ENCODE data around the gene SMARCB1.

The SMARCB1 gene

GRCh38 chr22:23803001-23803819 is 16.4 kb downstream of the SMARCB1 start:
- no peak for DNase-seq (ENCODE audit: low read depth)

GRCh38 chr22:23804781-23805291 is 18.1 kb downstream of the SMARCB1 start:
- no peak for DNase-seq (ENCODE audit: low read depth)

DNA sequence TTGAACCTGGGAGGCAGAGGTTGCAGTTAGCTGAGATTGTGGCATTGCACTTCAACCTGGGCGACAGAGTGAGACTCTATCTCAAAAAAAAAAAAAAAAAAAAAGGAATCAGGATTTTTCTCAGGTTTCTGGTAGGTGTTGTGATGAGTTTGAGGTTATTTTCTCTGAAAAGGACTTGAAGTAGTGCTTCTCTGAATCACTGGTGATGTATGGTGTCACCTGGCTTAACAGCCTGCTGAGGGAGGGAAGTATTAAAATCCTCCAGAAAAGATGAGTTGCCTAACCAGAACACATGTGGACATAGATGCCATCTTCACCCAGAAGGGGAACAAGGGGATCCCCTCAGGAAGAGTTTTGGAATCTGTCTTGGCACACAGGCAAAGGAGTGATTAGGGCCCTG is 20.1 kb downstream of the SMARCB1 start:
- DNase-seq (ENCODE audit: low read depth) = no peak

GRCh38 chr22:23812378-23812777 is 25.6 kb downstream of the SMARCB1 start:
- no peak for DNase-seq (ENCODE audit: low read depth)

DNA sequence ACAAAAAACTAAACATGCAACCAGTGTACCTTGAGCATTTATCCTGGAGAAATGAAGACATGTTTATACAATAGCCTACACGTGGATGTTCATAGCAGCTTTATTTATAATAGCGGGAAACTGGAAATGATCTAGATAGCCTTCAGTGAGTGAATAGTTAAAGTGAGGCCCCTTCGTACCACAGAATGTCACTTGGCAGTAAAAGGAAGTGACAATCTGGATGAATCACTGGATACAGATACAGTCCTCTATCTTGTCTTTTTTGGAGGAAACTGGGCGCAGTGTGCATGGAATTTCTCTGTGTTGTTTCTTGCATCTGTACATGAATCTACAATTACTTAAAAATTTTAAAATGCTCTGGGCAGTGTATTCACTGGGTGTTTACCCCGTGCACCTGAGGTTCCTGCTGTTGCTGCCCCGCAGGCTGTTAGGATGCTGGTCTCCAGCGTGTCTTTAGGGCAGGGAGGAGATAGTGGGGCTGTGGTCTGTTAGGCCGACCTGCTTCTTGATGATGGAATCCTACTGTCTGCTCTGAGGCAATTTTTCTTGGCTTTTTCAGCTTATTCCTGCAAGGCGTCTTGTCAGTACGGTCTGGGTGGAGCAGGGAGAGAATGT is 28.9 kb downstream of the SMARCB1 start:
- no peak for DNase-seq (ENCODE audit: low read depth)

DNA sequence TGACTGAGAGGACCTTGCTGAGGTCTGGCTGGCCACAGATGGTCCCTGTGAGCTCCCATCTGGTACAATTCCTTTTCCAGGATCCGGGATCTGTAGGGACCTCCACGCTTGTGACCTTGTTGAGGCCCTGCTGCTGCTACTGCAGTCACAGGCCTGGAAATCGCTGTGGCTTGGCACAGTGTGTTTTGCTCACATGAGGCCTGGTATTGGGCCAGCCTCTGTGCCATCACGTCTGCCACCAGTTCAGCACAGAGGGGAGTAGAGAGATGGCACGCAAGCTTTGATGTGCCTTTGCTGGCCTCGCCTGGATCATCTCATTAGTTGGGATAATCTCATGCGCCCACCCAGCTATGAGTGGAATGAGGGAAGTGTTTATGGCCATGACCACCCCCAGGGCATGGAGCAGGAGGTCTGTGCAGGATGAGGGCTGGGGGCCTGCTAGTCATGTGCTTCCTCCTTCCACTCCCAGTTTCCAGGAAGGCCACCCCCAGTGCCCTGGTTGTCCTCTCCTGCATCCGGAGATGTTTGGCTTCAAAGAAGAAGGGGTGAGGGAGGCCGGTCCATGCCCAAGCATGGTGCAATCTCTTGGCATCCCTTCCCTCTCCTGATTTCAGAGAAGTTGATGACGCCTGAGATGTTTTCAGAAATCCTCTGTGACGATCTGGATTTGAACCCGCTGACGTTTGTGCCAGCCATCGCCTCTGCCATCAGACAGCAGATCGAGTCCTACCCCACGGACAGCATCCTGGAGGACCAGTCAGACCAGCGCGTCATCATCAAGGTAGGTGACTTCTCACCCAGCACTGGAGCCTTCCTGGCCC is 29.6 kb downstream of the SMARCB1 start:
- DNase-seq (ENCODE audit: low read depth) = no peak

DNA sequence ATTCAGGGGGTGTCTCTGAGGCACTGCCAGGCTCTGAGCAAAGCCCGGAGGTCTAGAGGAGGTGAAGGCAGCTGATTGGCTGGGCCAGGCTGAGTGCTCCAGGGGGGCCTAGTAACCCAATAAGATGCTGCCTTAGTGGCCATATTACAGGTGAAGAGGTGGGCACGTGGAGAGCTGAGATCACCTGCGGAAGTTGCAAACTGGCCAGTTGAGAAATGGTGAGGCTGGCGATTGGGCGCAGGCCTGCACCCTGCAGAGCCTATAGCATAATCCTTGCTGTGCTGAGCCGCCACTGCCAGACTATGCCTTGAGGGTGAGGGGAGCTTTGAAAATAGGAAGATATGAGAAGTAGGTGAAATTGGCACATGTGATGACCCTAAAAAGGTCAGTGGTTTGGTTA is 30.4 kb downstream of the SMARCB1 start:
- DNase-seq (ENCODE audit: low read depth) = no peak

DNA sequence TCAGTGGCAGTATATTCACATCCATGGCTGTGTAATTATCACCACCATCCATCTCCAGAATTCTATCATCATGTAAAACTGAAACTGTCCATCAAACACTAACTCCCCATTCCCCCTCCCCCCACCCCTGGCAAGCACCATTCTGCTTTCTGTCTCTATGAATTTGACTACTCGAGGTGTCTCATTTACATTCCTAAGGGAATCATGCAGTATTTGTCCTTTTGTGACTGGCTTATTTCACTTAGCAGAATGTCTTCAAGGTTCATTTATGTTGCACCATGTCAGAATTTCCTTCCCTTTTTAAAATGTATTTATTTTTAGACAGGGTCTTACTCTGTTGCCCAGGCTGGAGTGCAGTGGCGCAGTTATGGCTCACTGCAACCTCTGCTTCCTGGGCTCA is 31.8 kb downstream of the SMARCB1 start:
- no peak for DNase-seq (ENCODE audit: low read depth)

DNA sequence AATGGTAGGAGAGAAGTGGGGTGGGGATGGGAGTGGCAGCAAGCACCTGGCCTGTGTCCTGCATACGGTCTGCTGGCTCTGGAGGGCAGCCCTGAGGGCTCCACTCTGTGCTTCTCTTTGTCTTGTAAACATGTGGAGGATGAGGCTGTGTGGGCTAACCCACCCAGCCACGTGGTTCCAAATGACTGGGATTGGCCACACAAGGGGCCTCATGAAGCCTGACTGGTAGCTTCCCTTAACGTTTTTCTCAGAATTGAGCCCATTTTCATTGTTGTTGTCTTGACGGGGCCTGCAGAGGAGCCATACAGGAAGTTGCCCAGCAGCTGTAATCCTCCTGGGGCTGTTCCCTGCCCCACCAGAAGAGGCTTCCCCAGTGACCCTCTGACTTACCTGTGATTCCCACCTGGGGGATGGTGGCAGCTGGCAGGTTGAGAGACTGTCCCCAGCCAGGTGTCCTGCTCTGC is 34.0 kb downstream of the SMARCB1 start:
- DNase-seq (ENCODE audit: low read depth) = no peak

- no peak for DNase-seq (ENCODE audit: low read depth)
These were observed 35.4 kb downstream of the SMARCB1 start for GRCh38 chr22:23822101-23822671.

- no peak for DNase-seq (ENCODE audit: low read depth)
These were observed 36.6 kb downstream of the SMARCB1 start for GRCh38 chr22:23823331-23823791.

DNA sequence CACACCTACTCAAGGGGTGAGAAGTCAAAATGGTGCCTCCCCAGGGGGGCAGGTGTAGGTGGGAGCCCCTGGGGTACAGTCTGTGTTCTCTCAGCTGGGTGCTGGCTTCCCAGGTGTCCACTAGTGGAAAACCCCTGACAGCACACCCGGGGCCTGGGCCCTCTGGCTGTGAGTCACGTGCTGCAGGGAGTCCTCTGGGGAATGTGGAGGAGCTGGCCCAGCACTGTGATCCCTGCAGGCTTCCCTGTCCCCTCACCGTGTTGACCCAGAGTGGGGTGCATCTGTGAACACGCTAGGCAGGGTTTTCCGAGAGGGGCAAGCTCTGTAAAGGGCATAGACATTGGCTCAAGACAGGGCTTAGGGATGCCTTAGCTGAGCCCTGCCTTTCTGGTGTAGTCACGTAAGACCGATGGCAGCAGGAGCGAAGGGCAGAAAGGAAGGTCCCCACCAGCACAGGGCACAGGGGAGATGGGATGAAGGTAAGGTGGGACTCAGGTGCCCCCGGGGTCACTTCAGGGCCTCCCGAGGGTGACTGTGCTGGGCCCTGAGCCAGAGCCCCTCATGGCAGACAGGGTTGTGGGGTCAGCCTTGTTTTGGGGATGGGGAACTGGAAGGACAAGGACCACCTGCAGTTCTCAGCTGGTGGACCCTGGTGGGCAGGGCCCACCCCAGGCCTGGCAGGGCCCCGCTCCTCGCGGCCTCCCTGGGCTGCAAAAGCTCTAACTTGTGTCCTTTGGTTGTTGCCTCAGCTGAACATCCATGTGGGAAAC is 37.9 kb downstream of the SMARCB1 start:
- DNase-seq (ENCODE audit: low read depth) = no peak

DNA sequence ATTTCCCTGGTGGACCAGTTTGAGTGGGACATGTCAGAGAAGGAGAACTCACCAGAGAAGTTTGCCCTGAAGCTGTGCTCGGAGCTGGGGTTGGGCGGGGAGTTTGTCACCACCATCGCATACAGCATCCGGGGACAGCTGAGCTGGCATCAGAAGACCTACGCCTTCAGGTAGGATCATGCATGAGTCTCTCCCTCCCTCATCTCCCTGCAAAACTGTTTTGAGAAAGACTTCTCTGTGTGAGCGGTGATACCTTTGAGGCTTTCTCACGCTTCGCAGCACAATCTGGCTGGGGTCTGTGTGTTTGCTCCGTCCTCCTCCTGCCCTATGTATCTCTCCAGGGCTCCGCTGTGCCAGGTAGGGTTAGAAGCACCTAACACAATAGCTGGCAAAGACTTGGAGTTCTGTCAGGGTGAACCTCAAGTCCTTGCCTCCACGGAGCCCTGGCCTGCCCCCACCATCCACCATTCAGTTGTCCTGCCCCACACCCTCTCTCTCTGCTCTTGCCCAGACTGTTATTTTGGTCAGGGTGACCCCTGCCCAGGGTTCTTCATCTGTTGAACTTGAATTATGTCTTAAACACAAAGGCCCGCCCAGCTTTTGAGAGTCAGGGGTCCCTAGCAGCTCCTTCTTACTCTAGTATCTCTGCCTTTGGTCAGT is 38.6 kb downstream of the SMARCB1 start:
- DNase-seq (ENCODE audit: low read depth) = no peak

GRCh38 chr22:23826510-23827350 is 40.0 kb downstream of the SMARCB1 start:
- no peak for DNase-seq (ENCODE audit: low read depth)

DNA sequence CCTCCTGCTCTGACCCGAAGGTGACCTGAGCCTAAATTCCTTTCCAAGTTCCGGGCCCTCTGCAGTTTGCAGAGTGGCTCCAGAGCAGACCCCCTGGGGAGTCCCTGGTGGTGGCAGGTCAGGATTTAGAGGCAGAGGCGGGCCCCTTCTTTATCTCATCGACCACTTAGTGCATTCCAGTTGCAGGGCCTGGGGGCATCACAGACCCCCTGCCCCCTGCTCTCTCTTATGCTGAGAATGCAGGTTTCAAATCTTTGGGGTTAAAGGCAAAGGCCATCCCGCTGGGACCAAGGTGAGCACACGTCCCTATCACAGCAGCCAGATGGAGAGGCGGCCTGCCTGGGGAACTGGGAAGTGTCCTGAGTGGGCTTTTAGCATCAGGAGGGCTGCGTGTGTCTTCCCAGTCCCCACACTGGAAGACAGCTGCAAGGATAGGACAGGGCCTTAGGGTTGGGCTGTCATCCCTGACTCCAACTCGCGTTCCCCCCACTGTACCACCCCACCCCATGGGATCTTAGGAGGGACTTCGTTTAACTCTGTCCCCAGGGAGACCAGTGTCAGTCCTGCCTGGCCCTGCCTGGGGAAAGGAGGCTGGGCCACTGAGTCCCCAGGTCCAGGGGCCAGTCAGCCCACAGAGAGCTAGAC is 40.7 kb downstream of the SMARCB1 start:
- DNase-seq (ENCODE audit: low read depth) = no peak

GRCh38 chr22:23828800-23829680 is 42.3 kb downstream of the SMARCB1 start:
- DNase-seq (ENCODE audit: low read depth) = no peak

GRCh38 chr22:23829845-23830372 is 43.1 kb downstream of the SMARCB1 start:
- no peak for DNase-seq (ENCODE audit: low read depth)

- no peak for DNase-seq (ENCODE audit: low read depth)
These were observed 44.5 kb downstream of the SMARCB1 start for GRCh38 chr22:23831261-23831660.
